GM18498 (cell line): ENCODE measurements around the gene NDUFS6.
A peak's percentile ranks its signal among the peaks of the same experiment; 100 is the strongest.

Source experiments
- ATAC-seq: cut with Tn5 transposase; IDR thresholded peaks from one replicate; pipeline ENCODE4 v1.9.1; 2021; ENCODE audit warnings: mild to moderate bottlenecking, moderate library complexity; ENCODE audit not compliant: unreplicated experiment

NDUFS6 gene

DNA sequence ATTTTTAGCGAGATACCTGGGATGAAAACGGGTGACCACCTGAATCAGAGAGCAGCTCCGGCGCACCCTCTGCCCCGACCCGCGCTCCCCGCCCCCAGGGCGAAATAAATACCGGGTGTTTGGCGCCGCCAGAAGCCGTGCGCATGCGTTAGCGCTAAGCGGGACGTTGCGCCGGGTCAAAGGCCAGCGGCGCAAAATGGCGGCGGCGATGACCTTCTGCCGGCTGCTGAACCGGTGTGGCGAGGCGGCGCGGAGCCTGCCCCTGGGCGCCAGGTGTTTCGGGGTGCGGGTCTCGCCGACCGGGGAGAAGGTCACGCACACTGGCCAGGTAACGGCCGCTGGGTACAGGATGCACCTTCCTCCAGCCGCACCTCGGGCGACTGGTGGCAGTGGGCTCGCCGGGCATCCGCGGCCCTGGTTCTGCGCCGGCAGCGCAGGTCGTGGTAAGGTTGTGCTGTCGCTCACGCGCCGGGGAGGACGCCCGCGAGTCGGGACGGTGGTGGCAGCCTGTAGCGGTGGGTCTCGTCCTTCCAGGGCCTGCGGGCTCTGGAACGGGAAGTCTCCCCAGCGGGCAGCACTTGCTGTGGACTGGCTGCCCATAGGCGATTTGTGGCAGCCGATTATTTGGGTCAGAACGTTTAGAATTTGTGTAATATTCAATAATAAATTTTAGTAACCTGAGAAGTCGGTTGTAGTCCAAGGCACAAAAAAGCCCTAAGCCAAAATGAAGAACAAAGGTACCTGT lies at the start of gene NDUFS6:
Gene NDUFS6, plus strand, starts transcription at position 186 of the 745 bp plus-strand sequence. Its CDS starts 11 bp downstream, at position 197.
- ATAC-seq = peak; percentile 58

DNA sequence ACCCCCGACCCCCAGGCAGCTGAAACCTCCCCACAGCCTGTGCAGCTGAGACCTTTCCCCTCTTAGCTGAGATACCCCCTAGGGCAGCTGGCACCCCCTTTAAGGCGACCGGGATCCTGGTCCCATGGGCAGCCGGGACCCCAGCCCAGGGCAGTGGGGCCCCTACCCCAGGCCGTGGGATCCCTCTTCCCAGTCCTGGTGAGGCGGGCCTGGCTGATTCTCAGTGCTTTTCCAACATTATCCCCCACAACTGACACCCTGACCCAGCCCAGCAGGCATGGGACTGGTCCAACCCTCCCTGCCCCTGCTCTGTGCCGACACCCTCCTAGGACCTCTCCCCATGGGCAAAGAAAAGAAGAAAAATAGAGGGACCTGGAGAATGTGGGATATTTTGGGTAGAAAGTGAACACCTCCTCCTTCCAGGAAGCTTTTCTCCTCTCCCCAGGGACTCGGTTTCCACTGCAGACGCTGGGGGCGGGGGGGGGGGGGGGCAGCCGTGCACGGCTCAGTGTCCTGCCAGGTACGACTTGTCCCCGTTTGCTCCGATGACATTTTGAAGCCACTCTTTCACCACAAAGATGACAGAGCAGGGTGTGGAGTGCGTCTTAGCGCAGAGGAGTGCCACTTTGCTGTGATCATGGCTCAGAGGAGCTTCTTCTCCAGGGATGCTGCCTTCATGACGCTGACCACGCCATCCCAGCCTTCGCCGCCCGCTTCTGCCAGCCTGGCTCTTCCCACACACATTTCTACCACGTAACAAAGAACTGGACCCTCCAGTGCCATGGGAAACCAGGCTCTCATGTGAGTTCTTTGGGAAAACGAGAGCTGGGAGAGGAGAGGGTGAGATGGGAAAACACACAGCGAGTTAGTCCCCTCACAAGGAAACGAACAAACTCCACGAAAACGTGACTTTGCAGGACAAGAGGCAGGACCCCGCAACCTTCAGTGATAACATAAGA lies 49.1 kb upstream of the NDUFS6 start:
- ATAC-seq = no peak

GRCh38 chr5:1752881-1753280 lies 48.3 kb upstream of the NDUFS6 start:
- no peak for ATAC-seq

DNA sequence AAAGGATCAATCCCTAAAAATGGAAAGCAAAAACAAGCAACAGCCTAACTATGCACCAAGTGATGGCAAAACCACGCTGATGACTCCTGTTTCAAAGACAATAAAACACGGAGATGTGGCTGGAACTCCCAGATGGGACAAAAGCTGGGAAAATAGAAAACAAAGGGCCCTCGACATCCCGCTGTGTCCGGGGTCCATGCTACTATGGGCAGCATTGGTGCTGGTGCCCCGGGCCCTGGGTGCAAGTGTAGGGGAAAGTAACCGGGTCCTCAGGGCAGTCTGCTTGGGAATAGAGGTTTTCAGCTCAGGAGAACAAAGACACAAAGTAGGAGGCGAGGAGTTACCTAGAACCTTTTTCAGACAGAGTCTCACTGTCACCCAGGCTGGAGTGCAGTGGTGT lies 47.7 kb upstream of the NDUFS6 start:
- ATAC-seq = no peak

GRCh38 chr5:1754531-1755220 lies 46.5 kb upstream of the NDUFS6 start:
- no peak for ATAC-seq

- no peak for ATAC-seq
These were observed 45.8 kb upstream of the NDUFS6 start for GRCh38 chr5:1755321-1755949.

GRCh38 chr5:1756481-1756880 lies 44.7 kb upstream of the NDUFS6 start:
- no peak for ATAC-seq

- ATAC-seq = no peak
These were observed 43.7 kb upstream of the NDUFS6 start for GRCh38 chr5:1757511-1757910.

- ATAC-seq = no peak
These were observed 42.6 kb upstream of the NDUFS6 start for GRCh38 chr5:1758574-1758973.

GRCh38 chr5:1759378-1759970 lies 41.7 kb upstream of the NDUFS6 start:
- no peak for ATAC-seq

- ATAC-seq = no peak
These were observed 41.0 kb upstream of the NDUFS6 start for GRCh38 chr5:1760231-1760630.

DNA sequence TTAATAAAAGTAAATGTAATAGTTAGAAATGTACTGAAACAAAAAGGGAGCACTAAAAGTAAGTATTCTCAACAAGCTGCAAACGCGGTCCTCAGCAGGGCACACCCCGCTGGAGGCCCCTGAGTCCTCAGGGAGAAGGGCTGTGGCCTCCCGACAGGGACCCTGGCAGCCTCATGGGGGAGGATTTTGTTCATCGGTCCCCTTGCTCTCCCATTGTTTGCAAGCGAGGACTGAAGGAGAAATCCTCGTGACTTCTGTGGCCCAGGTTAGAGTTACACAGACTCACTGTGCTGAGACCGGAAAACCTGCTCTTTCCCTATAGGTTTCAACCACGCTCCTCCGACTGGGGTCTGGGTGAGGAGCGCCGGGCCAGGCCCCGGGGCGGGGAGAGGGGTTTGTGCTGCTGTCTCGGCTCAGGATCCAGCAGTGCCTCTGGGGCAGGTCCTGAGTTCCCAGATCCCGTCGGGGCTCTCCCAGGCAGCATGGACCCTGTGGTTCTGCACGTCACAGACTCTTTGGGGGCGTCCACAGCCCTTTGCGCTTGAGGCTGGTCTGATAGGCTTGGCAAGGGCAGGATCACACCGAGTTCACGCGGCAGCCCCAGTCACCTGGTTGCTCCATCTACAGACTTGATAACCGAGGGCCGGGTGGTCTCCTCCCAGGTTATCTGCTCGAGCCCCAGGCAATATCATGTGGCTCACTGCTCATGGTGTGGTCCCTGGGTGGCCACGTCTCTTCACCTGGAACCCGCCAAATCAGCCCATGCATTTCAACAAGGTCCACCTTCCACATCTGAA lies 40.4 kb upstream of the NDUFS6 start:
- ATAC-seq = no peak

DNA sequence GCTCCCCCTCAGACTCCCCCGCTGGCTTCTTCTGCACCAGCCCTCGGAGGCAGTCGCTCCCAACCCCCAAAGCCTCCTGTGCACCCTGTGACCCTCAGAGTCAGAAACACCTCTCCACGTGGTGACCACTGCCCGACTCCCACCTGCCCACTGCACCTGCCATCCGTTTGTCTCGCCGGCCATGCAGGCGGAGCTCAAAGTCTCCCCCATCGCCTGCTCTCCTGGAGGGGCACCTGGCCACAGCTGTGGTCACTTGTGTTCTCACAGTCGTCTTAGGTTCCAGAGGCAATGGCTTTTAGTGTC lies 39.8 kb upstream of the NDUFS6 start:
- no peak for ATAC-seq

DNA sequence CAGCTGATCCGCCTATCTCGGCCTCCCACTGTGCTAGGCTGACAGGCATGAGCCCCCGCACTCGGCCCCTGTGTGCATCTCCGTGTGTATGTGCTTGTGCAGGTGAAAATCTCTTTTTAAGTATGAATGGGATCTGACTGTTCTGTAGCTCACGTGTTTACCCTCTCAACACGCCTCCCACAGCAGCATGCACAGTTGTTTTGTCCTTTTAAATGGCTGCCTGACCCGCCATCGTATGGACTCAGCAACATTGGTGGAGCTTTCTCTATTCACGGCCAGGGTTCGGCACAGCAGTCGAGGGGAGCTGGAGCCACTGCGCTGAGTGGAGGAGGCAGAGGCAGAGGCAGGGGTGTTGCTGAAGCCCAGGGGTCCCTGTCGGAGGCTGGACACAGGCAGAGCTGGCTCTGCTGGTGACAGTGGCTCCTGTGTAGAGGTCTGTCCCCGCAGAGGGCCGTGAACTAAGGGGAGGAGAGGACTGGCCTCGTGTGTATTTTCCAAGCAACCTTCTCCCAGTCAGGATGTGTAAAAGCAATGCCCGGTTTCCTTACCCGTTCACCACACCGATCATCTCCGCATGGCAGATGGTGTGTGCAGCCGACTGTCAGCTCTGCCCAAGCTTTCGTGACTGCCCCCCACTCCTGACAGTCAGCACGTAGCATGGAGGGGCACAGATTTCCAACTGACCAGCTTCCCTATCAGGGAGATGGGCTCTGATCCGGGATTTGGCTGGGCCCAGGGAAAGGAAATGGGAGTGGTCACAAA lies 38.9 kb upstream of the NDUFS6 start:
- no peak for ATAC-seq

GRCh38 chr5:1762883-1763547 lies 38.2 kb upstream of the NDUFS6 start:
- ATAC-seq = no peak

DNA sequence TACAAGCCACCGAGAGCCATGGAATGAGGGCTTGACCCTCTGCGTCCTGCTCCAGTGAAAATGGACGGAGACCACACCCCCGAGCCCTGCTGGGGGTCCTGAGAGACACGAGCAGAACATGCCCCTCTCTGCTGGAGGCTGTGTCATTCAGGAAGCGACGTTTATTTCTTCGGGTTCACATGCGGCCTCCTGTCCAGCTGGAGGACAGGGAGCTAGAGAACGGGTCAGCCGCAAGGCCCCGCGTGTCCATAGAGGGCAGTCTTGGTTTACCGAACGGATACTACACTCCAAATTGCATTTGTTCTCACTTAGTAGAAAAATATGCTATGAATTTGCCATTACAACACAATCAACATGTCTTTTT lies 37.7 kb upstream of the NDUFS6 start:
- ATAC-seq = no peak

DNA sequence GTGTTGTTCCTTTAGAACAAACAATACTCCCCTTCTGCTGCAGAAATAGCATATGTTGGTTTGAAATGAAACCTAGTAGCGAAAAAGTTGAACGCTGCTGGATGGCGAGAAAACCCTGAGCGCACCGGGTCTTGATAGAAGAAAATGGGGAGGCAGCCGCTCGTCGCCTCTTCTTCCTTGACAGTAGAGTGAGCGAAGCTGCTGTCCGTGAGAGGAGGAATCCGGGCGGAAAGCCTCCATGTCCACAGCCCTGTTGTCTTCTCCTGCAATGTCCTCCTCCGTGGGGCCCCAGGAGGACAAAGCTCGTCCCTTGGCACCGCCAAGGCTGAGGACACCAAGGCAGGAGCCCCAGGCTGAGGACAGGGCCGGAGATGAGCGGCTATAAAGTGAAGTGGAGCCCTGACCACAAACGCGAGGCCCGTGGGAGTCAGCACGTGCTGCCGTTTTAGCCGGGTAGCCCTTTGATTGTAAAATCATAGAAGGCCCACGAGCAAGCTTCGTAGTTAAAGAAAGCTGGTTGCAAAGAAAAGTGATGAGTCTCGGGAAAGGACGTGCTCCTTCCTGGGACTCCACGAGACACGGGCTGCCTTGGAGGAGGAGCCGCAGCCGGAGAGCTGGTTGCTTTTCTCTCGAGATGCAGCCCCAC lies 37.1 kb upstream of the NDUFS6 start:
- no peak for ATAC-seq

- peak; percentile 5 for ATAC-seq
These were observed 36.6 kb upstream of the NDUFS6 start for GRCh38 chr5:1764606-1764960.
